OCI-LY3 (cell line): ENCODE results near the gene MGST2.

Experiments used
- EZH2phosphoT487 ChIP-seq: fragments of 200-600 bp; shearing (Covaris generic); IDR thresholded peaks from 2 replicates; pipeline ENCODE4 v1.6.1; 2018; ENCODE audit warnings: antibody characterized with exemption, mixed run types, low read depth
- TF ChIP-seq, protein P1 (sequence below): fragments of 200-600, 300-600 bp; sonication (generic); IDR thresholded peaks from 2 replicates; pipeline ENCODE4 v1.5.1; 2014; ENCODE audit warnings: antibody characterized with exemption, low read length, low read depth

- TF ChIP-seq, protein P1, sequence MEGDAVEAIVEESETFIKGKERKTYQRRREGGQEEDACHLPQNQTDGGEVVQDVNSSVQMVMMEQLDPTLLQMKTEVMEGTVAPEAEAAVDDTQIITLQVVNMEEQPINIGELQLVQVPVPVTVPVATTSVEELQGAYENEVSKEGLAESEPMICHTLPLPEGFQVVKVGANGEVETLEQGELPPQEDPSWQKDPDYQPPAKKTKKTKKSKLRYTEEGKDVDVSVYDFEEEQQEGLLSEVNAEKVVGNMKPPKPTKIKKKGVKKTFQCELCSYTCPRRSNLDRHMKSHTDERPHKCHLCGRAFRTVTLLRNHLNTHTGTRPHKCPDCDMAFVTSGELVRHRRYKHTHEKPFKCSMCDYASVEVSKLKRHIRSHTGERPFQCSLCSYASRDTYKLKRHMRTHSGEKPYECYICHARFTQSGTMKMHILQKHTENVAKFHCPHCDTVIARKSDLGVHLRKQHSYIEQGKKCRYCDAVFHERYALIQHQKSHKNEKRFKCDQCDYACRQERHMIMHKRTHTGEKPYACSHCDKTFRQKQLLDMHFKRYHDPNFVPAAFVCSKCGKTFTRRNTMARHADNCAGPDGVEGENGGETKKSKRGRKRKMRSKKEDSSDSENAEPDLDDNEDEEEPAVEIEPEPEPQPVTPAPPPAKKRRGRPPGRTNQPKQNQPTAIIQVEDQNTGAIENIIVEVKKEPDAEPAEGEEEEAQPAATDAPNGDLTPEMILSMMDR: peak; percentile 42
- TF ChIP-seq EZH2phosphoT487: no peak
These were observed 39.4 kb downstream of the MGST2 start for GRCh38 chr4:139704915-139705485.
